Measurements from ENCODE around the gene PCNX1.
"Not testable (repeated sequence)": the region's sequence is repeated elsewhere in the genome, so short reads cannot be mapped to it uniquely, and the experiment has no call there.

PCNX1 gene

DNA sequence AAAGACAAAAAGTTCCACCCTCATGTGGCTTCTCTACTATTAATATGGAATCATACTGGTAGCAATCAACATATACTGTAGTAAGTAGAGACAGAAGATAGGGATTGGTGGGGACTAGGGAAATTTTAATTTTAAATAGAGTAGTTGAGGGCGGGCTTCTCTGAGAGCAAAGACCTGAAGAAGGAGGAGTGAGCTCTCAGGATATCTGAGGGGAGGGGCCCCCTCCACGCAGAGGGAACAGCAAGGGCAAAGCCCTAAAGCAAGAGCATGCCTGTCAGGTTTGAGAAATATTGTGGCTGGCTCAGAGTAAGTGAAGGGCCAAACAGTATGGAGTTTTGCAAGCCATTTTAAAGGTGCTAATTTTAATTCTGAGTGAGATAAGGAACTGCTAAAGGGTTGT, 64.3 kb downstream of the PCNX1 start:
- no peak for ATAC-seq

DNA sequence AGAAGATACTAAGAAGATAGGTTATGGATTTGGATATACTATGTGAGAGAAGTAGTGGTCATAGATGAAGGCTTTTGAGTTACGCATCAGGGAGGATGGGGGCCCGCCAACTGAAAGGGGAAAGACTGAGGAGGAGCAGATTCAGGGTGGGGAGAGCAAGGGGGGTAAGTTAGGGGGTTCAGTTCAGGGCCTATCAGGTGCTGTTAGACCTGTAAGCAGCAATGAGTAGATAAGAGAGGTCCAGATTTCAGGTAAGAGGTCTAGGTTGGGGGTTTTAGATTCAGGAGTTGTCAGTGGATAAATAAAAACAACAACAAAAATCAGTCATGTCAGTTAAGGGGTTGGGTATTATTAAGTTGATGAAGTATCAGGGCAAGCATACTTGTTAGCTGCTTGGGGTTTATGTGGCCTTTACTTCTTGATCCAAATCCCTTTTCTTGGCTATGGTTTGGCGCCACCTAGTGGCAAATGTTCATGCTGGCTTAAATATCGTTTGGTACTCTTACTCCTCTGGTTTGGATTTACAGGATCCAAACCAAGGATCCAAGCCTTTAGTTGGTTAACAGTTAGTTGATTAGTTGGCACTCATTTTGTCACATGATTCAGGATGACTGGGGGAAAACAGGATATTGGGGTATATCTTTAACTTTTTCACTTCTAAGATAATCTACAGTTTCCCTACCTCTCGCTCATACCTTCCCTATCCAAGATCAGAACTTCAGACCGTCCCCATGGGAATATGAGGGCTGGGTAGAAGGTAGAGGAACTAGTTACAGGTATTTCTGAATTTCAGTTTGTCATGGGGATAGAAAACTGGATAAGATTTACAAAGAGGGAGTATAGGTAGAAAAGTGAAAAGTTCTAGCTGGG, 65.1 kb downstream of the PCNX1 start:
- peak; percentile 71 to 74 for ATAC-seq

DNA sequence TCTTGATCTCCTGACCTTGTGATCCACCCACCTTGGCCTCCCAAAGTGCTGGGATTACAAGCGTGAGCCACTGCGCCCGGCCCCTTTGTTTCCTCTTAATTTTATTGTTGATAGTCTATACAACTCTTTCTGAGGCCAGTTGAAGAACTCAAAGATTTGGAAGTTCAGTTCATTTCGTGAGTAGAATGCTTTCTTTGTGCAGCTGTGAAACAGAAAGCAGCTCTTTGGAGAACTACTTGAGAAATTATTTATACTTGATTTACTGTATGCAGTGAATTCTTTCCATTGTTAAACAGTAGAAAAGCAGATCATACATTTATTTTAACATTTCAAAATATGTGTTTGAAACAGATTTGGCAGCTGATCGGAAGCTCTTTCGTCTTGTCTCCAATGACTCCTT, 69.3 kb downstream of the PCNX1 start:
- ATAC-seq = no peak

DNA sequence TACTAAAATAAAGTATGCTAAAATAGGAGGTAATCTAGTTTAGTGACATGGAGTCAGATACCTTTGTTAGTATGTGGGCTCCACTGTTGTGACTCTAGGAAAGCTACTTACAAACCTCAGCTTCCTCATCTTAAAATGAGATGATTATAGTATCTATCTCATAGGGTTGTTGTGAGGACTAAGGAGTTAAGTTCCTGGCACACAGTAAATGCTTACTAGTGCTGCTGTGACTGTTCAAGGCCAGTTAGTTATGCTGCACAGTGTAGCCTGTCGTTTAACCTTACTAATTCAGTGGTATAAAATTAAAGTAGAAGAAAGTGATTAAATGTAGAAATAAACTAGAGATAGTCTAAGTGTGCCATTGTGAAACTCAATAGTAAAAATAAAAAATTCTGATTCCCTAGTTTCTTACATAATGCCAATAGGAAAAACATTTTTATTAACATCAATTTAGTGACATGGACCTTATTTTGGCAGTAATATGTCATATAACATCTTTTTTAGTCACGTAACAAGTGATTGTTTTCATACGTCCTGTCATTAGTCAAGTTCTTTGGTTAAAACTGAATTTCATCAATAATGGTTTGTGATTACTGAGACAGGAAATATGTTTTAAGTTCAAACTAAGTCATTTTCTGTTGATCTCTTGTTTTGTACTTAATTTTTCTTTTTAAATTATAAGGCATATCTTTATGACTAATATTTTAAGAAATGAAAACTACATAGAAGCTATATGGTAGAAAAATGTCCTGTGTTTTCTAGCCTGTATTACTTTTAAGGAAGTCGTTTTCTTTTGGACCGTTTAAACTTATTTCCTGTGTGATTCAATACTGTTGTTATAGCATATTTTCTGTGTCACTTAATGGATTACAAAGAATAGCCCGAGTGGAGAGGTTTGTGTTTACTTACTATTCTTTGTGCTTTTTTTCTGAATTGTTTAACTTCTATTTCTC, 74.0 kb downstream of the PCNX1 start:
- ATAC-seq = peak; percentile 55 to 68

DNA sequence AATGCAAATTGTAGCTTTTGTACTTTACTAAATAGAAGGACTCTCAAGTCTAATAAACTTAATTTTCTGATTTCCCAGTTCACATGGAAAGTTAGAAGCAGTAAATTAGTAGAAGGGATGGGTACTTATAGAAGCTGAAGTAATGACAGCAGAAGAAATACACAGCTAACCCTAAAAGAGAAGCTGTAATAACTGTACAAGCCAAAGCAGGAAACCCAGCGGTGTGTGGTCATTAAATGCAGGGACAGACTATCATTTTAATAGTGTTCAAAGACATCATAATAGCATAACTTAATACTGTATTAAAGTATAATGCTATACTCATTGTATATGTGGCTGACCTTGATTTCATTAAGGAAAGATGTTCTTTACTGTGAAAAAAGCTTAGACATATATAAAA, 74.9 kb downstream of the PCNX1 start:
- ATAC-seq = no peak

DNA sequence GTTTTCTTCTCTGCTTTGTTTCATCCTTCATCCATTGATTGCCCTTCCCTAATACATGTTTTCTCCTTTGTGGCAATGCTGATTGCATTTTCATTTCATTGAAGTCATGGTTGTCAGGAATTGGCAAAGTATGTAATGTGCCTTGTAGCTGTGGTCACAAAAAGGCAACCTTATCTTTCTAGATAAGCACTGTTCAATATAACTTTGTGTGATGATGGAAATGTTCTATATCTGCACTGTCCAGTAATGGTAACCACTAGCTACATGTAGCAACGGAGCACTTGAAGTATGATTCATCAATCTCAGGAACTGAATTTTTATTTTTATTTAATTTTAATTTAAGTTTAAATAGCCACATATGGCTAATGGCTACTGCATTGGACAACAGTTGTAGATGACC, 79.8 kb downstream of the PCNX1 start:
- ATAC-seq = no peak

DNA sequence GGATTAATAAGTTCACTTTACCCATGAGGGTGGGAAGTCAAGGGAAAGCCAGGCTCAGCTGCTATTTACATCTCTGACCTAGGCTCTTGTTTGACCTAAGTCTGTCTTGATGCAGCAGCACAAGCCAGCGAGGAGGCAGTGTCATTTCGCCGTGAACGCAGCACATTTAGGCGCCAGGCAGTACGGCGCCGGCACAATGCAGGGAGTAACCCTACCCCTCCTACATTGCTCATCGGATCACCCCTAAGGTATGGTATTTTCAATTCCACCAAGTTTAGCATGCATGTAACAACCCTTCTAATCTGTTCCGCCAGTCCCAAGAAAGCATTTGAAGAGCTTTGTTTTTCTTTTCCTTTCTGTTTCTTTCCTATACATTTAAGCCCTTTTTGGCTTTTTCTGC, 81.2 kb downstream of the PCNX1 start:
- ATAC-seq = peak; percentile 44 to 66

DNA sequence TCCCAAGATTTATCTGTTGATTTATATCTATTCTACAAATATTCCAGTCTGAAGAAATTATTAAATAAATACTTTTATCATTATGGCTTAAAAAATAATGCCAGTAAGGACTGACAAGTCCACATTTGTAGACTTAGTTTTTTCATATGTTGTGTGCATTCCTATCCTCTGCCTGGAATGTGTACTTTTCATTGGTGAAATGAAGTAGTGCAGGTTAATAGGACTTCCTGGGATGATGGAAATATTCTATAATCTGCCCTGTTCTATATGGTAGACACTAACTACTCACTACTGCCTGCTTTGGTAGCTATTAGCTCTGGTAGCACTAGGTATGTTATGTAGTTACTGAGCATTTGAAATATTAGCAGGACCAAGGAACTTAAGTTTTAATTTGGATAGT, 86.7 kb downstream of the PCNX1 start:
- no peak for ATAC-seq

DNA sequence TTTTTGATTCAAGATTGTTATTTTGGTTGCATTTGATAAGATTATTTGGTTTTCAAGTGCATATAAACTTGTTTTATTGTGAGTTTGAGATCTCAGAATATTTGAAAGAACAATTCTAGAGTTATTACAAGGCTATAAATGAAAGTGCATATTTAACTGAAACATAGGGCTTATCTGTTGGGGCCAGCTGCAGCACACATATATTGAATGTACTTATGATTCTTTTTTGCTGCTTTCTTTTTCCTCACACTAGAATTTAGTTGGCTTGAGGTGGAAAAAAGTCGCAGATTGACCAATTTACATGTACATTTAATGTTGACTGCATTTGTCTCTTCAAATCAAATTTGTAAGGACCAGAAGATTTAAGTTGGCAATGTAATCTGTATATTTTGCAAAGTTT, 88.0 kb downstream of the PCNX1 start:
- ATAC-seq = no peak

DNA sequence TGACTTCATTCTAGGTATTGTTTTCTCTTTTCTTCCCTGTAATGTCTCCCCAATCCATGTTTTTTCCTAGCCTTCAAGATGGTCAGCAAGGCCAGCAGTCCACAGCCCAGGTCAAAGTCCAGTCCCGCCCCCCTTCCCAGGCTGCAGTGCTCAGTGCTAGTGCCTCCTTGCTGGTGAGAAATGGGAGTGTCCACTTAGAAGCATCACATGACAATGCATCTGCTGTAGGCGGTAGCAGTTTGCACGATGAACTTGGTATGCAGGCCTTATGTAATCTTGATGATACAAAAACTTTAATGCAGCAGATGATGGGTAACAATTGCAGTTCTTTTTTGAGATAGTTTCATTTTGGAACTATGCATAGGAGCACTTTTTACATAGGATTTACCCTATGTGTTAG, 88.4 kb downstream of the PCNX1 start:
- no peak for ATAC-seq

DNA sequence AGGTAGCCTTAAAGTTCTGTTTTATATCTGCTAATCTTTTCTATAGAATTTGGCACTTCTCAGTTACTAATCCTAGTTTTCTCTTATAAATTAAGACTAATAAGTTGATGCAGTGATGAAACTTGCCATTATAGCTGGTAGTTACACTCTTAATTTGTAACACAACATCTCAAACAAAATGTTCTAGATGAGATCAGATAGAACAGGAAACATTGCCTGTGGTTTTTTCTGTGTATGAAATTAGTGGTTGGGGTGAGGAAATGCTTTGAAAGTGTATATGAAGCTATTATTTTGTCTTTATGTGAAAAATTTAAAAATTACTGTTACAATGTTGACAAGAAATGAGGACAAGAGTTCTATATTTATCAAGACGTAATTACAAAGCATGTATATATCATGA, 91.9 kb downstream of the PCNX1 start:
- peak; percentile 71 to 81 for ATAC-seq

DNA sequence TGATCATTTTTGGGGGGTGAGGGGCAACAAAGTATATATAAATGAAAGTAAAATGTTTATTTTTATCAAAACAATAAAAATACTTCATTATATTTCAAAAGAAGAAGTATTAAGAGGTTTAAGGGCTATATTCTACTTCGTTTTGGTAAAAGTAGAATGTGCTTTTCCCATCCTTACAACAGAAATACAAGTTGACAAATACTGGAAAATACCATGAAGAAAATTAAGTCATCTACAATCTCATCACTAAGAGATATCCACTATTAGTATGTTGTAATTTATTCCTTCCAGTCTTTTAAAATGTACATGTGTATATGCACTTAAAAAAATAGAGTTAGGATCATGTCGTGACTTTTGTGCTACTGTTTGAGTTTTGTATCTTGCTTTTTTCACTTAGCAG, 92.8 kb downstream of the PCNX1 start:
- no peak for ATAC-seq

DNA sequence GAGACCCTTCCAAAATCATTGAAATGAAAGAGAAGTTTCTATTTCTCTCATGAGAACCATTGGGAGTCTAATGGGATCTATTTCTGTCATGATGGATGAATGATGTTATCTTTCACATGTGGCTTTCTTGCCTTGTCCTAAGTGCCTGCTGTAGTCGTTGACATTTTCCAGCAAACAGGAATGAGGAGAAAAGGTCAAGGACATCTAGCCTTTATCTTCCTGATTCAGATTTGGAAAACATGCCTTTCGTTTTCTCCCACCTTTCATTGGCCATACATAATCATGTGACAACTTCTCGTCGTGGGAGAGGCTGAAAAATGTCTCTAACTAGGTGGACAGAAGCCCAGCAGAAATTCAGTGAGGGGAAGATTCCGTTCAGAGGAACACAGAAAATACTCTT, 94.5 kb downstream of the PCNX1 start:
- no peak for ATAC-seq

DNA sequence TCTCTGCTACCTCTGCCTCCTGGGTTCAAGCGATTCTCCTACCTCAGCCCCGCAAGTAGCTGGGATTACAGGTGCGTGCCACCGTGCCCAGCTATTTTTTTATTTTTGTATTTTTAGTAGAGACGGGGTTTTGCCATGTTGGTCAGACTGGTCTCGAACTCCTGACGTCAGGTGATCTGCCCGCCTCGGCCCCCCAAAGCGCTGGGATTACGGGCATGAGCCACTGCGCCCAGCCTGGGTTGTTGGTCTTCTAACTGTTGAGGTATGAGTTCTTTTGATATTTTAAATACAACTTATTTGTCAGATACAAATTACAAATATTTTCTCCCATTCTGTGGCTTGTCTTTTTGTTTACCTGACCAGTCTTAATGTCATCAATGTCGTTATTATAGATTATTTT, 95.9 kb downstream of the PCNX1 start:
- no peak for ATAC-seq

DNA sequence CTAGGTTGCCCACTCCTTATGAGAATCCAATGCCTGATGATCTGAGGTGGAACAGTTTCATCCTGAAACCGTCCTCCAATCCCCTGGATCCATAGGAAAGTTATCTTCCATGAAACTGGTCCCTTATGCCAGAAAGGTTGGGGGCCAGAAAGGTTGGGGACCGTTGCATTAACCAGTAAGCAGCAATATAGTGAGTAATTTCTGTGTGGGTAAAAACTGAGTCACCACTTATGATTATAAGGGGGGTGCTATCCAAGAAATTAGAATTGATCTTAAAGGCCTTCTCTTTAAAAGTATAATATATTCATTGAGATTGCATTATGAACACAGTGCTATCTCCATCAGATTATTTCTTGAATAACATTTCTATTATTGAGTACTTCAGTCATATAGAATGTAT, 97.2 kb downstream of the PCNX1 start:
- peak; percentile 33 to 50 for ATAC-seq

DNA sequence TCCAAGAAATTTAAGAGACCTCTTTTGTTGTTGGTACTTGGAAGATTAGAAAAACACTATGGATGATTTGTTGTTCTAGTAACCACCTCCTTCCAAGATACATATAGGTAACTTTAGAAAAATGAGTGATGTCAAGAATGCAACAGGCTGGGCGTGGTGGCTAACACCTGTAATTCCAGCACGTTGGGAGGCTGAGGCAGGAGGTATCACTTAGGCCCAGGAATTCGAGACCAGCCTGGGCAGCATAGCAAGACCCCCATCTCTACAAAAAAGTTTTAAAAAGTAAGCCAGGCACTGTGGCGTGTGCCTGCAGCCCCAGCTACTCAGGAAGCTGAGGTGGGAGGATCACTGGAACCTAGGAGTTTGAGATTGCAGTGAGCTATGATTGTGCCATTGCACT, 97.8 kb downstream of the PCNX1 start:
- peak in 1 of 2 donors; percentile 24 for ATAC-seq

DNA sequence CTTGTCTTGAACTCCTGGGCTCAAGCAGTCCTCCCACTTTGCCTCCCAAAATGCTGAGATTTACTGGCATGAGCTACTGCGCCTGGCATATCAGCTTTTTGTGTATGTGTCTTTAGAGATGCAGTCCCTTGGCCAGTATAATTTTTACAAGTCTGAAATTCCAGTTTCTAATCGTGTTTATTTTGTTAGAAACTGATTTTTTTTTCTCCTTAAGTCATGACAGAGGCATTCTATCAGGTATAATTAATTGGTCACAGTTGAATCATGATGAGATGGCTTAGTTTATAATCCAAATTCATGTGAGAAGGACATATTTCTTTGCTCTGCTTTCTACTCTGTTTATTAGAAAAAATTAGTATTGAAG, 98.9 kb downstream of the PCNX1 start:
- ATAC-seq = no peak

DNA sequence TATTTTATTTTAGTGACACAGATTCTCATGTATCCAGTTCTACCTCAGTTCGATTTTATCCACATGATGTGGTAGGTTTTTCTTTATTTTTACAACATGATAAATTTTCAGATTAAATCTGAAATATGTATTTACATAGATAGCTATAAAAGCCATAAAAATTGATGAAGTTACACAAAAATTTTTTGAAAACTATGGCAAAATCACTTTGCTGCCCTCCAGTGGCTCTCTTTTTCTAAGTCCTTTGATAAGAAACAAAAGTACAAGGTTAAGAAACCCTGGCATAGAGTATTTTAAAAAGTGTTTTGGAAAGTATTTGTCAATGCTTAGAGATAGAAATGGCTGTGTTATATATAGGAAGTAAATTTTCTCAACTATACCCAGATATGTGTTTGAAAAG, 104.2 kb downstream of the PCNX1 start:
- ATAC-seq = no peak

DNA sequence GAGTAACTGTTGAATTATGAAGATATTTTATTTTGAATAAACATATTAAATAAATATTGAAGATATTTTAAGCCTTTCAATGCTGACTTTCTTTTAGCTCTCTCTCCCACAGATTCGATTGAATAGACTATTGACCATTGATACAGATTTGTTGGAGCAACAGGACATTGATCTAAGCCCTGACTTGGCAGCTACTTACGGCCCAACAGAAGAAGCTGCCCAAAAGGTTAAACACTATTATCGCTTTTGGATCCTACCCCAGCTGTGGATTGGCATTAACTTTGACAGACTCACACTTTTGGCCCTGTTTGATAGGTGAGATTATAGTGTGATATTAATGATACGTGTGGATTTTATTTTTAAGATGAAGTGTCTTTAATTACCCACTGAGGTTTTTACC, 105.6 kb downstream of the PCNX1 start:
- no peak for ATAC-seq

DNA sequence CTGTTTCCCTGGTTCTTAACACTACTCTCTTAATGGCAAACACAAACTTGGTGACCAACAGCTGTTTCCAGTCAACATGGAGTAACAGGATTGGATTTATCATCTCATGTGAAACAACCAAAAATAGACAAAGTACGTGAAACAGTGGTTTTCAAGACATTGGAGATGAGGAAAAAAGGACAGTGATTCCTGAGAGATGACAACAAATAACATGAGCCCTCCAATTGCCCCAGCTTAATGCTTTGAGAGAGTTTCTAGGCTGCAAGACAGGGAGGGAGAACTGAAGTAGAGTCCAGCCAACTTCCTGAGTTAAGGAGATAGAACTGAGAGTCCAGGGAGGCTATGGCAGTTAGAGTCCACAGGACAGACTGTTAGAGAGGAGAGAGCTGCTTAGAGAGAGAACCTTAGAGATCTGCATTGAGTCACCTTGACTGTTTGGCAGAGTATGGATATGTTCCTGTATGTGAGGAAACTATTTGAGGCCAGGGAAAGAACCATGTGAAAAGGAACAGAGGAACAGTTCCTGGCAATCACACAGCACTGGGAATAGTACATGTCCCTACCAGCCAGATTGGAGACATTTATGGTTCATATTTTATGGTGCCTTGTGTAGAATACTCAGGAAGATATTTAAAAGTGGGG, 106.4 kb downstream of the PCNX1 start:
- ATAC-seq = no peak

DNA sequence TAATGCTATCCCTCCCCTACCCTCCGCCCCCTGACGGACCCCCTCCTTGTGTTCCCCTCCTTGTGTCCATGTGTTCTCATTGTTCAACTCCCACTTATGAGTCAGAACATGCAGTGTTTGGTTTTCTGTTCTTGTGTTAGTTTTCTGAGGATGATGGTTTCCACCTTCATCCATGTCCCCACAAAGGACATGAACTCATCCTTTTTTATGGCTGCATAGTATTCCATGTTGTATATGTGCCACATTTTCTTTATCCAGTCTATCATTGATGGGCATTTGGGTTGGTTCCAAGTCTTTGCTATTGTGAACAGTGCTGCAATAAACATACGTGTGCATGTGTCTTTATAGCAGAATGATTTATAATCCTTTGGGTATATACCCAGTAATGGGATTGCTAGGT, 112.7 kb downstream of the PCNX1 start:
- ATAC-seq = not testable (repeated sequence)

DNA sequence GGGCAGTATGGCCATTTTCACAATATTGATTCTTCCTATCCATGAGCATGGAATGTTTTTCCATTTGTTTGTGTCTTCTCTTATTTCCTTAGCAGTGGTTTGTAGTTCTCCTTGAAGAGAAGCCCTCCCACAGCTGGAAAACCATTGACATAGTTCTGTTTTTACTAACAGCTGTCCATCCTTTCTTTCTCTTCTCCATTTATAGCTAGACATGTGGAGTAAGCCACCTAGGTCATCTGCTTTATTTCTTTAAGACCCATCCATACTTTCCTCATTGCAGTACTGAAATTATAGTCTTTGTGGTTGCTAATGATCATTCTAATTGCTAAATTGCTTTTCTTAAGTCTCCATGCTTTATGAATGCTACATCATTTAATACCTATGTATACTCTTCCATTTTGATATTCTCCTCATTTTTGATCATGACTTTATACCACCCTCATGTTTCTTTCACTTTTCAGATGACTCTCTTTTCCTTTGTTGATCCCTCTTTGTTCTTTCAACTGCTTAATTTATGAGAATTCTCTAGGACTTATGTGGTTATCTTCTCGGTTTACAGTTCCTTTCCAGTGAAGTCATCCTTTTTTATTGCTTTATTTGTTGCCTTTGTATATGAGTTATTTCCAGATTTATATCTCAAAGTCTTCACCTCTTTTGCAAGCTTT, 114.2 kb downstream of the PCNX1 start:
- ATAC-seq = peak in 1 of 2 donors; percentile 44
